Measurements from ENCODE around the gene LSP1.

Gene LSP1

DNA sequence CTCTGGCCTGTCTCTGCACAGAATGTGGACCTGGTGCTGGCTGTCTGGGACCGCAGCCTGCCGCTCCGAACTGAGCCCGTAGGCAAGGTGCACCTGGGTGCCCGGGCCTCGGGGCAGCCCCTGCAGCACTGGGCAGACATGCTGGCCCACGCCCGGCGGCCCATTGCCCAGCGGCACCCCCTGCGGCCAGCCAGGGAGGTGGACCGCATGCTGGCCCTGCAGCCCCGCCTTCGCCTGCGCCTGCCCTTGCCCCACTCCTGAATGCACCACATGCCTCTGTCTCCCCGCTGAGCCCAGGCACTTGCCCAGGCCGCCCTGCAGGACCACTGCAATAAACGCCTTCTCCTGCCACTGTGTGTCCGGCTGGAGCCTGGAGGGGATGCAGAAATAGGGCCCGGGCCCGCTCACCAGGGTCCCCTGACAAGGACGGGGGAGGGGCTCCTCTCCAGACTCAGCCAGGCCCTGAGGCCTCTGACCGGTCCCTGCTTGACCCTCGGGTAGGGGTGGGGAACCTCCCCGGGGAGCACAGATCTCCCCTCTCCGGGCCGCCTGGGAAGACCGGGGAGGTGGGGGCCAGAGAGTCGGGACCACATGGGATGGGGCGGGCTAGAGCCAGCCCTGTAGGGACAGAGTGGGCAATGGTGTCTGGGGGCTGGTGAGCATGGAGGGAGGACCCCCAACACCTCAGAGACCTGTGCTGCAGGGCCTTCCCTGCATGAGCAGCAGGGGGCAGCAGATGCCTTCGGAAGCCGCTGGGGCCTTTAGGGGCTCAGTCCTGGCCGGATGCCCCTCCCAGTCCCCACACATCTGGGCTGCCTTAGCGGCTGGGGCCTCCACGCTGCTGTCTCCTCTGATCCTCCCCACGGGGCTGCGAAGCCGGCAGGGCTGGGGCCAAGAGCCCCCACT lies 15.5 kb upstream of the LSP1 start:
- peak; percentile 20 for DNase-seq (ENCODE audit: low spot score)

DNA sequence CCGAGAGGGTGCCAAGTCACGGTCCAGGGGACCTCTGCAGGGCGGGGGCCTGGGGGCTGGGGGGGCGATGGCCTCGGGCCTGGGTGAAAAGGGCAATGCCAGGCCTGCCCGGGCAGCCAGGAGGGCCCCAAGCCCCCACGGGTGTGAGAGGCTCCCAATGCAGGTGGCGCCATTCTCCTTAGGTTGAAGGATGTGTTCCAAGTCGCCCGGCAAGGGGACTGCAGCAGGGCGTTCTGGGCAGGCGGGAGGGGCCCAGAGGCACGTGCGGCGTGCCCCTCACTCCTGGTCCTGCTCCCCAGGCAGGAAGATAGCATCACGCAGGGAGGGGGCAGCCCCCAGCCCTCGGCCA lies 14.8 kb upstream of the LSP1 start:
- DNase-seq (ENCODE audit: low spot score), result no peak

DNA sequence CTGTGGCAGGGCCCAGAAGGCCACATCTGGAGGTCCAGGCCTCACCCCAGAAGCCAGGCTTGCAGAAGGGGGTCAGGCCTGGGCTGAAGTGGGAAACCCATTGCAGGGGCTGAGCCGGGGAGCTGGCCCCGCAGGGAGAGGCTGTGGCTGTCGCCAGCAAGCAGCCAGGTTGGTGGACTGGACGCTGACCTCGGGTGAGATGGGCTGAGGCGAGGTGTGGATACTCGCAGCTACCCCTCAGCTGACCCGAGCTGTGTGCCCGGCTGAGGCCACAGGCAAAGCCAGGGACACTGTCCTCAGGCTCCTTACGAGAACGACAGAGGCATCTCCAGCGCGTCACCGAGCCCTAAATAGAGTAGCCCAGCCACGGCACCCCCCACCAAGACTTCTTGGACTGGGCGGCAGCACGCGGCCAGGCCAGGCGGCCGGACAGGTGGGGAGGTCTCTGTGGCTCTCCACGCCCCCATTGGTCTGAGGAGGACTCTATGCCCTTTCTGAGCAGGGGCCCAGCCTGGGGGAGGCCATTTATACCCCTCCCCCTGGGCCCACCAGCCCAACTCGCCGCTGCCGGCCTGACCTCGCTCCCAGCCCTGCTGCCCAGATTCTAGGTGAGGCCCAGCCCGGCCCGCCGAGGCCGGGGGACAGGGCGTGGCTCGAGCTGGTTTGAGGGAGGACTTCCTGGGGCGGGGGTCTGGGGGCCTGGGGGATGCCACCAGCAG lies 14.3 kb upstream of the LSP1 start, which contains the start of gene TNNI2:
TNNI2 (plus strand) TSS at position 556 of the 719 bp plus-strand sequence. CDS start 716 bp downstream, outside the sequence.
- no peak for DNase-seq (ENCODE audit: low spot score)

DNA sequence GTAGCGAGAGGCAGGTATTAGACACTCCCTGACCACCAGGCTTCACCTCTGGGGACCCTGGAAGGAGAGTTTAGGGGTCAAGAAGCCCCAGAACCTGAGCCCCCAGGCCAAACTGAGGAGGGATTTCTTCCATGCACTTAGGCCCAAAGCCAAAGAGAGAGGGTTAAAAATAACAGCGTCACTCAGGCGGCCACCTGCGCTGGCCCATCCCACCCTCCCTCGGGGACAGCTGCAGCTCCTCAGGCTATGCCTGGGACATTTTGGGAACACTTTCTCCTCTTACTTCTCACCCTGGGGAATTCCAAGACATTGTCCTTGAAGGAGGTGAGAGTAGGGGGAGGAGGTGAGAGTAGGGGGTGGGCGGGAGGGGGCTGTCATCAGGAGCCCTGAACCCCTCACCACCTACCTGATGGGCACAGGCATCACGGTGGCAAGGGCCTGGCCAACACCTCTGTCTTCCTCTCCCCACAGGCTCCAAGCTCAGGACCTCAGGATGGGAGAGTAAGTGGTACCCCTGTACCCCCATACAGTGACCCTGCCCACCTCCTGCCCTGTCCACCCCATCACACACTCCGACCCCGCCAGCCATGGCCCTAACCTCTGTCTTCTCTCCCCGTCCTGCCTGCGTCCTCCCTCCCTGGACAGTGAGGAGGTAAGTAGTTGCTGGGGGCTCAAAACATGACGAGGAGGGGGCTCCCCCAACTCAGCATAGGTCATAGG lies 13.5 kb upstream of the LSP1 start:
- DNase-seq (ENCODE audit: low spot score), result no peak

DNA sequence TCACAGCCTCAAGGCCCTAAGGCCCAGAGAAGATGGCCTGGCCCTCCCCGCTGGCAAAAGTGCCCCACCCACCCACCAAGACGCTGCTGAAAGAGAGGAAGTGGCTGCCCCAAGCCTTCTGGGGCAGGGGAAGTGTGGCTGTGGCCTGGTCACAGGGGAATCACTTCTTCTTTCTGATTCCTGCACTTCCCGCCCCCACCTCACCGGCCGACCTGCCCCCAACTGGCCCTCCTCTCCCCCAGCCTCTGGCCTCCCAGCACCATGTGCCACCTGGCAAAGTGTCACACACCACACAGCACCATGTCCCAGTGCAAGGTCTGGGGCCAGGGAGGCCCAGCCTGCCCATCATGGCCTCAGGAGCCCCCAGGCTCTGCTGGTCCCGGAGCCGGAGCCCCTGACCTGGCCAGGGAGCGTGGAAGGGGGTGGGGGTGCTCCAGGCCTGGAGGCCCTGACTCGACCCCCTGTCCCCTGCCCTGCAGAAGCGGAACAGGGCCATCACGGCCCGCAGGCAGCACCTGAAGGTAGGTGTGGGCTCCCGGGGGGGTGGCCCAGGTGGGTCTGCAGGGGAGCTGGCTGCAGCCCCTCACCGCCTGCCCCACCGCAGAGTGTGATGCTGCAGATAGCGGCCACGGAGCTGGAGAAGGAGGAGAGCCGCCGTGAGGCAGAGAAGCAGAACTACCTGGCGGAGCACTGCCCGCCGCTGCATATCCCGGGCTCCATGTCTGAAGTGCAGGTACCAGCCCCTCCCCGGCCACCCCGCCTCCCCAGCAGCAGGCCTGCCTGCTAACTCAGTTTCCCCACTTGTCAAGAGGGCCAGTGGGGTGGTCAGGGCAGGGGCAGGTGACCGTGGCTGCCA lies 12.7 kb upstream of the LSP1 start:
- no peak for DNase-seq (ENCODE audit: low spot score)

DNA sequence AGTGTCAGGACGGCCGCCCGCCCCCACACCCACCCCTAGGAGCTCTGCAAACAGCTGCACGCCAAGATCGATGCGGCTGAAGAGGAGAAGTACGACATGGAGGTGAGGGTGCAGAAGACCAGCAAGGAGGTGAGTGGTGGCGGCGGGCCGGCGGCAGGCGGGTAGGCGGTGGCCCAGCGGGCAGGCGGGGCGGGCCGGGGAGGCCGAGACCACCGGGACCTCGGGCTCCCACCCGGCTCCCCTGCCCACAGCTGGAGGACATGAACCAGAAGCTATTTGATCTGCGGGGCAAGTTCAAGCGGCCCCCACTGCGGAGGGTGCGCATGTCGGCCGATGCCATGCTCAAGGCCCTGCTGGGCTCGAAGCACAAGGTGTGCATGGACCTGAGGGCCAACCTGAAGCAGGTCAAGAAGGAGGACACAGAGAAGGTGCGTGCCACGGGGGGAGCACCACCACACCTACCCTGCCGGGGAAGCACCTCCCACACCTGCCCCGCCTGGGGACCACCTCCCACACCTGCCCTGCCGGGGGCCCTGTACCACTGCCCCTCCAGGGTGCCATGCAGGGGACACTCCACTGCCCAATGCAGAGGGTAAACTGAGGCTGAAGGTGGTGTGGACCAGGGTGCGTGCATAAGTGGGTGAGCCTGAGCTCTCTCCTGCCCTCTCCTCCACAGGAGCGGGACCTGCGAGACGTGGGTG lies 12.0 kb upstream of the LSP1 start:
- no peak for DNase-seq (ENCODE audit: low spot score)

DNA sequence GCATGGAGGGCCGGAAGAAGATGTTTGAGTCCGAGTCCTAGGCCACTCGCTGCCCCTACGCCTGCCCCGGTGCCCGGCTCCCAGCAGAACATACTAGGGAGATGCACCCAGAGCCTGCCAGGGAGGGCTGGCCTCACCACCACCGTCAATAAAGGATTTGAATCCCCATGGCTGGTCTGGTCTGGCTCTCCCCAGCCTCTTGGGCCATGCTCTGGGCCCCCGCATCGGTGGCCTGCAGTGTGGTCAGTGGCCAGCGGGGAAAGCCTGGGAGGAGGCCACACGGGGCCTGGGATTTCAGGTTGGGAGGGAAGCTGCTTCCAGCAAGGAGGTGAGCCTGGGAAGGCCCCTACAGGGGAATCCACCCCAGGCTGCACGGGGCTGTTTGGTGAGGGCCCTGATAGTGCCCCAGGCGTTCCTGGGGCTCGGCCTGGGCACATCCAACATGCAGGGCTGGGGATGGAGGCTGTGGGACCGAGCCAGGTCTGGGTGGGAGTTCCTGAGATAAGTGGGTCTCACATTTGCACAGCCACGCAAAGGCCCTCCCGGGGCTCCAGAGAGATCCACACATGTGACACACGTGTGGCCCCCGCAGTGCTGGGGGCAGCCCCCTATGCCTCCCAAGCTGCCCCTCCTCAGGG lies 11.3 kb upstream of the LSP1 start:
- no peak for DNase-seq (ENCODE audit: low spot score)

DNA sequence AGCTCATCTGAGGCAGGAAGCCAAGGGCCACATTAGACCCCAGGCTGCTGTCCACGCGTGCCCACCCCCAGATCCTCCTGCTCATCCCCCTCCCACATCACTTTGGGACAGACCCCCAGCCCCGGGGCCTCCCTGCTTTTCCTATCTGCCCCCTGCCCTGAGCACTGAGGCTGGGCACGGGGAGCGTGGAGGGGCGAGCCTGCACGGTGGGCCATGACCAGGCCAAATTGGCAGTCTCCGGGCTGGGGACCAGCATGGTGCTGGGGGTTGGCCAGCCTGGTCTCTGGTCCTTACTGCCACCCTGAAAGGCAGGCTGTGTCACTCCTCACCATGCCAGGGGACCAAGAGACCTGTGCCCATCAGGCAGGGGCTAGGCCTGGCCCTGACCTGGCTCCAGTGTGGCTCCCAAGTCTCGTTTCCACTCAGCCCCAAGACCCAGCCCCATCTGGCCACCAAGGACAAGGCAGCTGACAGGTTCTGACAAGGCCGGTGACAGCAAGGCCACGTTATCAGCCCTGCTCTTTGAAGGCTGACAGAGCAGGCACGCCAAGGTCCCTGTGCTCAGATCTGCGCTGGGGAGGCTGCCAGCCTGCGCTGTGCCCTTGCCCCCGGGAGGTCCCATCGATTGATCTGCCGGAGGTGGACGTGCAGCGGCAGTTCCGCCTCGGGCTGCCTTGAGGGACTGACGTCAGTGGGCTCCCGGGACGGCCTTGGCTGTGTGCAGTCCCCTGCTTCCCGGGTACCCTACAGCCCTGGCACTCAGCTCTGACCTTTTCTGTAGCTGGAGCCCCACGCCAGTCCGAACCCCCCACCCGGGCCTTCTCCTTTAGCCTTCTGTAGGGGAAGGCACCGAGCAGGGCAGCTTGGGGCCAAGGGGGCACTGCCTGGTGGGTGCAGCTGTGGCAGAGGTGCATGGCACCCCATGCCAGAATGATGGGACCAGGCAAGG lies 10.5 kb upstream of the LSP1 start:
- no peak for DNase-seq (ENCODE audit: low spot score)

DNA sequence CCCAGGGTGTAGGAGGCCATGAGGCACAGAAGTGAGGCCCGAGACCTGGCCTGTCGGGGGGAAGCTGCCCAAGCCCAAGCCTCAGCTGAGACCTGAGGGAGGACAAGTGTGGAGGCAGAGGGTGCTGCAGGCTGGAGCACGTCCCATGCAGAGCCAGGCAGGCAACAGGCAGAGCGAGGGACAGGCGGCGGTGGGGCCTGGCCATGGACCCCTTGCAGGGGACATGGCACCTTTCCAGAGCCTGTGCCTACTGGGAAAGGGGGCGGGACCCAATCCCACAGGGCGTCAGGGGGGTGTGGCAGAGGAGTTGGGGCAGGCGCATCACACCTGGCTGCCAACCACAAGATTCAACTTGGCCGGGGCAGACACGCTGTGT lies 9.8 kb upstream of the LSP1 start:
- no peak for DNase-seq (ENCODE audit: low spot score)

DNA sequence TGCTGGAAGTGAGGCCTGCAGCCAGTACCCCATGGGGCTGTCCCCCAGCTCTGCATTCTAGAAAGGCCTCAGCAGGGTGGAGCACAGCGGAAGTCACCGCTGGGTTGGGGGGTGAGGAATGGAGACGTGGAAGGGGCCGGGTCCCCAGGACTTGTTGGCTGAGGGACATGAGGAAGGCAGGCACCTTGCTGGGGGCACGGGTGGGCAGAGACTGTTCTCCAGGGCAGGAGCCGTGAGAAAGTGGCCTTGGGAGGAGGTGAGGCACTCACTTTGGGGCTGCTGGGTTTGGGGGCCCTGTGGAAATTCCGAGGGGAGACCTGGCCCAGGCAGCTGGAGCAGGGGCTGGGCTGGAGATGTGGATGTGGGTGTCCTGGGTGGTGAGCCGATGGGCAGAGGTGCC lies 9.1 kb upstream of the LSP1 start:
- no peak for DNase-seq (ENCODE audit: low spot score)

DNA sequence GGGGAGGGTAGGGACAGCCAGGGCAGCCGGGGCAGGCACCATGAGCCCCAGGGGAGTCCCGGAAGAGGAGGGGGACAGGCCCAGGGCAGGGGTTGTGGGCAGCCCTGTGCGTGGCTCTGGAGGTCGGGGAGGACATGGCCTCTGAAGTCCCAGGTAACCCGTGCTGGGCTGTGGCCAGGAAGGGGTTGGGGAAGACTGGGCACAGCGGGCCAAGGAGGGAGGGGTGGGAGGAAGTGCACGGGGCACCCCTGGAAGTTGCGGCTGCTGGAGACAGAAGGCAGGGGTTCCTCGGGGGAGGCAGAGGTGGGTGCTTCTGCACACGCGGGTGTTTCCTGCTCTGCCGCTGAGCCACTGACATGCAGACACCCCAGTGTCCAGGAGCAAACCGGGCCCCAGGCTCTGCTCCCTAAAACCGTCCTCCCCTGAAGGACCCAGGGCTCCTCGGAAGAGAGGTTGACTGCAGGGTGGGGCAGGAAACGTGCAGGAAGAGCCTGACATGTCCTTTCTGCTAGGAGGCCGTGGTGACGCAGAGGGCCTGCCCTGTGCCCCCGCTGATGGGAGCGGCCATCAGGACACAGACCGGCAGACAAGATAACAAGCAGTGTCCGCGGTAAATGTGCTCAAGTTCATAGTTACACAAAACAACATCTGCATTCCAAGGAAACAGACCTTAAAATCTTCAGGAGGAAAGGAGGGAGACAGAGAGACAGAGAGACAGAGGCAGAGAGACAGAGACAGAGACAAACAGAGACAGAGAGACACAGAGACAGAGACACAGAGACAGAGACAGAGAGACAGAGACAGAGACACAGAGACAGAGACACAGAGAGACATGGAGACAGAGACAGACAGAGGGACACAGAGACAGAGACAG lies 8.4 kb upstream of the LSP1 start:
- DNase-seq (ENCODE audit: low spot score), result peak; percentile 16

DNA sequence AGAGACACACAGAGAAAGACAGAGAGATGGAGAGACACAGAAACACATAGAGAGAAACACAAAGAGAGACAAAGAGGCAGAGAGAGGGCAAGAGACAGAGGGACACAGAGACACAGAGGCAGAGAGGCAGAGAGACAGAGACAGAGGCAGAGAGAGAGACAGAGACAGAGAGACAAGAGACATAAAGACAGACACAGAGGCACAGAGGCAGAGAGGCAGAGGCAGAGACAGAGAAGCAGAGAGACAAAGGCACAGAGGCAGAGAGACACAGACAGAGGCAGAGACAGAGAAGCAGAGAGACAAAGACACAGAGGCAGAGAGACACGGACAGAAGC lies 7.8 kb upstream of the LSP1 start:
- DNase-seq (ENCODE audit: low spot score), result no peak

DNA sequence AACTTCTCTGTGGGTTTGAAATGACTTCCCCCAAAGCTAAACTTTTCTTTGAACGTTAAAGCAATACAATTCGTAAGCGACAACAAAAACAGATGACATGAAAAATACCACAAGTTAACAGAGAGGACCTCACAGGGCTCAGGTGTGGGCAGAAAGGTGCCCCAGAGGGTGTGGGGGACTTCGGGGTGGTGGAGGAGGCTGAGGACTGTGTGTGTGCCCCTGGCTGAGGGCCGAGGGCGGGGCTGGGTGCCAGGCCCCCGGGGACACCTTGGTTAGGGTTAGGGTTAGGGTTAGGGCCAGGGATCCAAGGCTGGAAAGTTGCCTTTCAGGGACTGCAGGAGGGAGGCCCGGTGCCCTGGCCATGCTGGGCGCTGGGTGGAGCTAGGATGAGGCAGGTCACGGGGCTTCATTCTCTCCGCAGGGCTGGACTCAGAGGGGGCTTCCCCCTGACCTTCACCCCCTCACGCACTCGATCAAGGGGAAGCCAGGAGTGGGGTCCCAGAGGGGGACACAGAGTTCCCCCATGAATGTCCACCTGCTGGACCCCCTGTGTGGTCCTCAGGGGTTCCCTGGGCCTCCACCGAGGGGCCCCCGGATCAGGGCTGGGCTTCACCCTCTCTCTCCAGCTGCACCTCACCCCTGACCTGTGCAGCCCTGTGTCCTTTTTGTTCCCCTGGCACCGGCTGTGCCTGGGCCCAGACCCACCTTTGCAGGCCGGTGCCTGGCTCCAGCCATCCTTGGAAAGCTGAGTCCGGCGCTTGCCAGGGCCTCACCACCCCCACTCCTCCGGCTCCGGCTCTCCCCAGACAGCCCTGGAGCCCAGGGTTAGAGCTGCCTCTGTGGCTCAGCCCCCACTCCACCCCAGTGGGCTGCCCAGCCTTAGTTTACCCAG lies 7.1 kb upstream of the LSP1 start:
- DNase-seq (ENCODE audit: low spot score), result no peak

DNA sequence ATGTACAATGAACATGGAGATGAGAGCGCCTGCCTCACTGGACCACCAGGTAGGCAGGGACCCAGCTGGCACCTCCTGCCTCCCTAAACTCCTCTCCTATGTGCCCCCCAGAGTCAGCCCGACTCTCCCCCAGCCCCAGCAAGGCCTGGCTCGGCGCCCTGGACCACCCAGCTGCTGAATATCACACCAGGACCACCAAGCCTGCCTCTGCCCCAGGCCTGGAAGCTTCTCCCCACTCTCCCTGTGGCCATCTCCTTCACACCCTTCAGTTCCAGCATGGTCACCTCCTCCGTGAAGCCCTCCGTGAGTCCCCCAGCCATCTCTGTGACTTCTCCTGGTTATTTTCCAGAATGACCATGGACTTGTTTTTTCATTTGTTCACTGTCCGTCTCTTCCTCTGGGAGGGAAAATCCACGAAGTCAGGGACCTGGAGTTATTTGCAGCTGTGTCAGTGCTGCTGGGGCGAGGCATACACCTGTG lies 6.4 kb upstream of the LSP1 start:
- DNase-seq (ENCODE audit: low spot score), result no peak

DNA sequence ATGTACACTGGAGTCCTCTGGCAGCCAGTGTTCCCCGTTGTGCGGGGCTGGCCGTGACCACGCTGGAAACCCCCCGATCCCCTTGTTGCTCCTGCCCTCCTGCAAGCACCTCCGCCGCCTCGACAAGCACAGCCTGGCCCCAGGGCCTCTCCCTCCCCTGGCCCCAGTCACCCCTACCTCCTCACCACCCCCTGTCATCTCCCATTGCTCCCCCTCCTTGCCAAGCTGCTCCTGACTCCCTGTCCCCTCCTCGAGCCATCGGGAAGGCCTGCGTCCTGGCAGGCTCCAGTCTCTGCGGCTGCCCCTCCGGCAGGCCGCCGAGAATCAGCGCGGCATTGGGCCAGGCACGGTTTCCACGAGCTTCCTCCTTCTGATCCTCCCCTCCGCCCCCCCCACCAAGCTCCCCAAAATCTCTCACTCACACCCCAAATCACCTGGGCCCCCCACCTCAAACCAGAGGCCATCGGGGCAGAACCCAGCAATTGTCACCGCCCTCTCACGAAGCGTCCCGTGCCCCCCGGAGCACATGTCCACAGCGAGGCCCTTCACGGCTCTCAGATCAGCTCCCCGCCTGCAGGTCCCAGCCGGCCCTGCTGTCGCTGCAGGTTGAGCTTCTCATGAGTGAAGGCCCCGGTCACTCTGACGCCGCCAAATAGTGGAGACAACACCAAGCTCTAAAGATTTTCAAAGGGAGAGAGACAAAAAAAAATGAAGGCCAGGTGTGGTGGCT lies 5.7 kb upstream of the LSP1 start:
- DNase-seq (ENCODE audit: low spot score), result no peak

DNA sequence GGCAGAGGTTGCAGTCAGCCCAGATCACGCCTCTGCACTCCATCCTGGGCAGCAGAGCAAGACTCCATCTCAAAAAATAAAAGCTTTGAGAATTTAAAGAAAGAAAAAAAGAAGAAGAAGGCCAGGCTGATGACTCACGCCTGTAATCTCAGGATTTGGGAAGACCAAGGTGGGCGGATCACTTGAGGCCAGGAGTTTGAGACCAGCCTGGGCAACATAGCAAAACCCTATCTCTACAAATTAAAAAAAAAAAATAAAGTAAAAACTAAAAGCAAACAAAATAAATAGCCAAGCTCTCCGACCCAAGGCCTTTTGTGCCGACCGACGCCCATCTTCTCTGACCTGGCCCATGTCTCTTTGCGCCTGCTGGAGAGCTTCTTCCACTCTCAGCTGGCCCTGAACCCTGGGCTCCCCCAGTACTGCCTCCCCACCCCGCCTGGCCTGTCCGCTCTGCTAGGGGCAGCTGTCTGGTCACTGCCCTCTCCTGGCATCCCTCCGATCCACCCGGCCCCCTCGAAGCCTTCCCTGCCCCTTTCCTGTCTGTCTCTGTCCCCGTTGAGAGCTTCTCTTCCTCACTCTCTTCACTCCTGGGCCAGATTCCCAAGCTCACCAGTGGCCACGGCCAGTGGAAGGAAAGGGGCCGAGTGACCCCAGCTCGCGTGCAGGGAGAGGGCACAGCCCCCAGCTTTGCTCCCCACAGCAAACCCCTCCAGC lies 4.8 kb upstream of the LSP1 start:
- no peak for DNase-seq (ENCODE audit: low spot score)
